OCI-LY3 (cell line): ENCODE results near the gene TAGLN2.

ENCODE experiments used
- CTCF ChIP-seq: fragments of 200-600, 300-600 bp; sonication (generic); IDR thresholded peaks from 2 replicates; pipeline ENCODE4 v1.5.1; 2014; ENCODE audit warnings: antibody characterized with exemption, low read length, low read depth
- EZH2phosphoT487 ChIP-seq: fragments of 200-600 bp; shearing (Covaris generic); IDR thresholded peaks from 2 replicates; pipeline ENCODE4 v1.6.1; 2018; ENCODE audit warnings: antibody characterized with exemption, mixed run types, low read depth

GRCh38 chr1:159930216-159930615, 4.9 kb upstream of the TAGLN2 start:
- TF ChIP-seq CTCF (no peak), EZH2phosphoT487 (no peak)
